ENCODE data around the gene NPY2R. TPM values are rescaled to one million over a fixed set of nuclear protein-coding genes. Genes with fewer than 3 reads are reported as not detected.
A peak's percentile ranks its signal among the peaks of the same experiment; 100 is the strongest.

The NPY2R gene
- total RNA-seq (not detected), polyA plus RNA-seq (not detected)

- Histone ChIP-seq H3K4me1 (ENCODE audit: control insufficient read depth, insufficient read depth, low read length, poor library complexity, severe bottlenecking) (no peaks in the 10 kb centered on the region), H3K27ac (ENCODE audit: insufficient read depth, low read length, poor library complexity, severe bottlenecking) (no peak within 1 kb of the TSS), H3K27me3 (ENCODE audit: control insufficient read depth, insufficient read depth, low read length) (peaks cover 10% of the 10 kb centered on the region), H3K4me3 (ENCODE audit: low read depth, low read length) (no peak within 1 kb of the TSS), H3K36me3 (ENCODE audit: control insufficient read depth, insufficient read depth, low read length) (no peaks in the 10 kb centered on the region), H3K9me3 (ENCODE audit: control insufficient read depth in 2 of 2, low read length in 2 of 2) (no peaks in the 10 kb centered on the region)
- no peak within 1 kb of the TSS for H3K4me3 Mint-ChIP-seq
- ATAC-seq (ENCODE audit: low read depth in 2 of 2) (no peak), DNase-seq (no peak)
- H3K27ac Mint-ChIP-seq = no peak within 1 kb of the TSS
- no peaks in the 10 kb centered on the region for H3K4me1 Mint-ChIP-seq
- H3K36me3 Mint-ChIP-seq = no peaks in the 10 kb centered on the region
- H3K9me3 Mint-ChIP-seq = peaks cover 0 to 4% (median 0%) of the 10 kb centered on the region in 7 donors
- peaks cover 30% of the 10 kb centered on the region for H3K27me3 Mint-ChIP-seq
Measured at GRCh38 chr4:155208258-155209054, at the start of gene NPY2R. Gene NPY2R (plus strand): TSS chr4:155208636. CDS start chr4:155213940, 5,304 bp downstream.

- Mint-ChIP-seq H3K36me3 (no peaks in the 10 kb centered on the region), H3K27ac (no peak overlapping the region), H3K4me3 (no peak overlapping the region), H3K9me3 (peaks cover 0 to 3% (median 0%) of the 10 kb centered on the region in 7 donors), H3K4me1 (no peaks in the 10 kb centered on the region), H3K27me3 (no peaks in the 10 kb centered on the region)
- ATAC-seq (ENCODE audit: low read depth in 2 of 2) (no peak), DNase-seq (no peak)
- Histone ChIP-seq H3K36me3 (ENCODE audit: control insufficient read depth, insufficient read depth, low read length) (no peaks in the 10 kb centered on the region), H3K9me3 (ENCODE audit: control insufficient read depth in 2 of 2, low read length in 2 of 2) (no peaks in the 10 kb centered on the region), H3K27me3 (ENCODE audit: control insufficient read depth, insufficient read depth, low read length) (no peaks in the 10 kb centered on the region), H3K4me3 (ENCODE audit: low read depth, low read length) (no peak overlapping the region), H3K4me1 (ENCODE audit: control insufficient read depth, insufficient read depth, low read length, poor library complexity, severe bottlenecking) (no peaks in the 10 kb centered on the region), H3K27ac (ENCODE audit: insufficient read depth, low read length, poor library complexity, severe bottlenecking) (no peak overlapping the region)
Measured at GRCh38 chr4:155161357-155161756, 47.1 kb upstream of the NPY2R start.

- no peaks in the 10 kb centered on the region for H3K4me1 Mint-ChIP-seq
- Histone ChIP-seq H3K36me3 (ENCODE audit: control insufficient read depth, insufficient read depth, low read length) (no peaks in the 10 kb centered on the region), H3K4me3 (ENCODE audit: low read depth, low read length) (no peak overlapping the region), H3K4me1 (ENCODE audit: control insufficient read depth, insufficient read depth, low read length, poor library complexity, severe bottlenecking) (no peaks in the 10 kb centered on the region), H3K27ac (ENCODE audit: insufficient read depth, low read length, poor library complexity, severe bottlenecking) (no peak overlapping the region), H3K9me3 (ENCODE audit: control insufficient read depth in 2 of 2, low read length in 2 of 2) (no peaks in the 10 kb centered on the region), H3K27me3 (ENCODE audit: control insufficient read depth, insufficient read depth, low read length) (no peaks in the 10 kb centered on the region)
- no peak overlapping the region for H3K4me3 Mint-ChIP-seq
- H3K36me3 Mint-ChIP-seq = no peaks in the 10 kb centered on the region
- no peak overlapping the region for H3K27ac Mint-ChIP-seq
- DNase-seq (no peak), ATAC-seq (ENCODE audit: low read depth in 2 of 2) (no peak)
- H3K27me3 Mint-ChIP-seq = no peaks in the 10 kb centered on the region
- peaks cover 0 to 2% (median 0%) of the 10 kb centered on the region in 7 donors for H3K9me3 Mint-ChIP-seq
Measured at GRCh38 chr4:155164718-155165117, 43.7 kb upstream of the NPY2R start.

GRCh38 chr4:155170569-155170968 lies 37.9 kb upstream of the NPY2R start:
- Histone ChIP-seq H3K36me3 (ENCODE audit: control insufficient read depth, insufficient read depth, low read length) (no peaks in the 10 kb centered on the region), H3K4me3 (ENCODE audit: low read depth, low read length) (no peak overlapping the region), H3K27ac (ENCODE audit: insufficient read depth, low read length, poor library complexity, severe bottlenecking) (no peak overlapping the region), H3K27me3 (ENCODE audit: control insufficient read depth, insufficient read depth, low read length) (no peaks in the 10 kb centered on the region), H3K9me3 (ENCODE audit: control insufficient read depth in 2 of 2, low read length in 2 of 2) (no peaks in the 10 kb centered on the region), H3K4me1 (ENCODE audit: control insufficient read depth, insufficient read depth, low read length, poor library complexity, severe bottlenecking) (no peaks in the 10 kb centered on the region)
- H3K27me3 Mint-ChIP-seq = no peaks in the 10 kb centered on the region
- no peaks in the 10 kb centered on the region for H3K4me1 Mint-ChIP-seq
- H3K27ac Mint-ChIP-seq = no peak overlapping the region
- no peak overlapping the region for H3K4me3 Mint-ChIP-seq
- H3K9me3 Mint-ChIP-seq = peaks cover 0 to 2% (median 0%) of the 10 kb centered on the region in 7 donors
- DNase-seq = no peak
- no peaks in the 10 kb centered on the region for H3K36me3 Mint-ChIP-seq
- no peak for ATAC-seq (ENCODE audit: low read depth in 2 of 2)

GRCh38 chr4:155173371-155173770 lies 35.1 kb upstream of the NPY2R start:
- no peaks in the 10 kb centered on the region for H3K9me3 ChIP-seq (ENCODE audit: control insufficient read depth in 2 of 2, low read length in 2 of 2)
- Mint-ChIP-seq H3K4me1 (no peaks in the 10 kb centered on the region), H3K4me3 (no peak overlapping the region), H3K36me3 (no peaks in the 10 kb centered on the region), H3K27ac (no peak overlapping the region), H3K27me3 (no peaks in the 10 kb centered on the region), H3K9me3 (no peaks in the 10 kb centered on the region)
- H3K27ac ChIP-seq (ENCODE audit: insufficient read depth, low read length, poor library complexity, severe bottlenecking) = no peak overlapping the region
- no peak for ATAC-seq (ENCODE audit: low read depth in 2 of 2)
- H3K36me3 ChIP-seq (ENCODE audit: control insufficient read depth, insufficient read depth, low read length) = no peaks in the 10 kb centered on the region
- no peak for DNase-seq
- H3K4me3 ChIP-seq (ENCODE audit: low read depth, low read length) = no peak overlapping the region
- H3K4me1 ChIP-seq (ENCODE audit: control insufficient read depth, insufficient read depth, low read length, poor library complexity, severe bottlenecking) = no peaks in the 10 kb centered on the region
- no peaks in the 10 kb centered on the region for H3K27me3 ChIP-seq (ENCODE audit: control insufficient read depth, insufficient read depth, low read length)

GRCh38 chr4:155174668-155175067 lies 33.8 kb upstream of the NPY2R start:
- no peaks in the 10 kb centered on the region for H3K4me1 Mint-ChIP-seq
- no peak overlapping the region for H3K27ac ChIP-seq (ENCODE audit: insufficient read depth, low read length, poor library complexity, severe bottlenecking)
- H3K9me3 Mint-ChIP-seq = peaks cover 0 to 2% (median 0%) of the 10 kb centered on the region in 7 donors
- no peaks in the 10 kb centered on the region for H3K4me1 ChIP-seq (ENCODE audit: control insufficient read depth, insufficient read depth, low read length, poor library complexity, severe bottlenecking)
- no peak overlapping the region for H3K4me3 Mint-ChIP-seq
- H3K9me3 ChIP-seq (ENCODE audit: control insufficient read depth in 2 of 2, low read length in 2 of 2) = no peaks in the 10 kb centered on the region
- H3K36me3 ChIP-seq (ENCODE audit: control insufficient read depth, insufficient read depth, low read length) = no peaks in the 10 kb centered on the region
- H3K27me3 Mint-ChIP-seq = no peaks in the 10 kb centered on the region
- no peaks in the 10 kb centered on the region for H3K36me3 Mint-ChIP-seq
- H3K27me3 ChIP-seq (ENCODE audit: control insufficient read depth, insufficient read depth, low read length) = no peaks in the 10 kb centered on the region
- H3K27ac Mint-ChIP-seq = no peak overlapping the region
- DNase-seq (no peak), ATAC-seq (ENCODE audit: low read depth in 2 of 2) (no peak)
- no peak overlapping the region for H3K4me3 ChIP-seq (ENCODE audit: low read depth, low read length)

- H3K27ac ChIP-seq (ENCODE audit: insufficient read depth, low read length, poor library complexity, severe bottlenecking) = no peak overlapping the region
- Mint-ChIP-seq H3K27ac (peak overlapping the region in 1 of 3 donors; percentile 22), H3K9me3 (peaks cover 0 to 2% (median 0%) of the 10 kb centered on the region in 7 donors), H3K4me3 (no peak overlapping the region), H3K27me3 (no peaks in the 10 kb centered on the region), H3K4me1 (no peaks in the 10 kb centered on the region), H3K36me3 (no peaks in the 10 kb centered on the region)
- H3K27me3 ChIP-seq (ENCODE audit: control insufficient read depth, insufficient read depth, low read length) = no peaks in the 10 kb centered on the region
- no peak for DNase-seq
- H3K9me3 ChIP-seq (ENCODE audit: control insufficient read depth in 2 of 2, low read length in 2 of 2) = no peaks in the 10 kb centered on the region
- no peak overlapping the region for H3K4me3 ChIP-seq (ENCODE audit: low read depth, low read length)
- no peaks in the 10 kb centered on the region for H3K36me3 ChIP-seq (ENCODE audit: control insufficient read depth, insufficient read depth, low read length)
- ATAC-seq (ENCODE audit: low read depth in 2 of 2) = no peak
- no peaks in the 10 kb centered on the region for H3K4me1 ChIP-seq (ENCODE audit: control insufficient read depth, insufficient read depth, low read length, poor library complexity, severe bottlenecking)
Measured at GRCh38 chr4:155179216-155179615, 29.2 kb upstream of the NPY2R start.

GRCh38 chr4:155186972-155187371 lies 21.5 kb upstream of the NPY2R start:
- H3K4me1 Mint-ChIP-seq = no peaks in the 10 kb centered on the region
- H3K27ac ChIP-seq (ENCODE audit: insufficient read depth, low read length, poor library complexity, severe bottlenecking) = no peak overlapping the region
- H3K4me3 ChIP-seq (ENCODE audit: low read depth, low read length) = no peak overlapping the region
- H3K9me3 ChIP-seq (ENCODE audit: control insufficient read depth in 2 of 2, low read length in 2 of 2) = no peaks in the 10 kb centered on the region
- H3K27me3 ChIP-seq (ENCODE audit: control insufficient read depth, insufficient read depth, low read length) = no peaks in the 10 kb centered on the region
- H3K4me3 Mint-ChIP-seq = no peak overlapping the region
- no peak overlapping the region for H3K27ac Mint-ChIP-seq
- H3K9me3 Mint-ChIP-seq = peaks cover 0 to 3% (median 0%) of the 10 kb centered on the region in 7 donors
- H3K4me1 ChIP-seq (ENCODE audit: control insufficient read depth, insufficient read depth, low read length, poor library complexity, severe bottlenecking) = no peaks in the 10 kb centered on the region
- no peak for ATAC-seq (ENCODE audit: low read depth in 2 of 2)
- no peaks in the 10 kb centered on the region for H3K27me3 Mint-ChIP-seq
- H3K36me3 Mint-ChIP-seq = no peaks in the 10 kb centered on the region
- no peak for DNase-seq
- no peaks in the 10 kb centered on the region for H3K36me3 ChIP-seq (ENCODE audit: control insufficient read depth, insufficient read depth, low read length)

Measured in CD4-positive, CD25-positive, alpha-beta regulatory T cell (primary cell).